Medulla oblongata (tissue), 1 donor: ENCODE data around the gene SUB1.
"Not testable (repeated sequence)": the region's sequence is repeated elsewhere in the genome, so short reads cannot be mapped to it uniquely, and the experiment has no call there.

Experiments
- DNase-seq: peaks from one replicate; pipeline ENCODE4 v3.0.0-alpha.2; 2015; ENCODE audit errors: extremely low spot score

Gene SUB1

GRCh38 chr5:32565145-32565544 is 20.2 kb upstream of the SUB1 start:
- DNase-seq, result no peak

GRCh38 chr5:32566319-32567111 is 18.8 kb upstream of the SUB1 start:
- no peak for DNase-seq

- DNase-seq, result no peak
Observed at GRCh38 chr5:32571128-32571527, 14.2 kb upstream of the SUB1 start.

- DNase-seq, result no peak
Observed at GRCh38 chr5:32572778-32573480, 12.4 kb upstream of the SUB1 start.

GRCh38 chr5:32573481-32573854 is 11.9 kb upstream of the SUB1 start:
- DNase-seq, result not testable (repeated sequence)

- DNase-seq, result no peak
Observed at GRCh38 chr5:32574540-32575175, 10.7 kb upstream of the SUB1 start.

- DNase-seq, result no peak
Observed at GRCh38 chr5:32578363-32578762, 7.0 kb upstream of the SUB1 start.

GRCh38 chr5:32578764-32579163 is 6.6 kb upstream of the SUB1 start:
- no peak for DNase-seq

- no peak for DNase-seq
Observed at GRCh38 chr5:32581010-32581785, 4.2 kb upstream of the SUB1 start.

GRCh38 chr5:32583582-32584232 is 1.6 kb upstream of the SUB1 start:
- no peak for DNase-seq

- DNase-seq, result no peak
Observed at GRCh38 chr5:32584646-32585045, 711 bp upstream of the SUB1 start.

- DNase-seq, result no peak
Observed at GRCh38 chr5:32585122-32585445, 273 bp upstream of the SUB1 start.

GRCh38 chr5:32586276-32586599 is 881 bp downstream of the SUB1 start:
- DNase-seq, result no peak

GRCh38 chr5:32587067-32587551 is 1.8 kb downstream of the SUB1 start:
- no peak for DNase-seq

- no peak for DNase-seq
Observed at GRCh38 chr5:32589416-32589815, 4.1 kb downstream of the SUB1 start.

- DNase-seq, result peak; percentile 80
Observed at GRCh38 chr5:32589942-32590869, 4.8 kb downstream of the SUB1 start.

- DNase-seq, result no peak
Observed at GRCh38 chr5:32595118-32595517, 9.8 kb downstream of the SUB1 start.

GRCh38 chr5:32597041-32597629 is 11.8 kb downstream of the SUB1 start:
- DNase-seq, result no peak

GRCh38 chr5:32598260-32598937 is 13.0 kb downstream of the SUB1 start:
- no peak for DNase-seq
